GM23338 (cell line): ENCODE data around the gene RASGRF2. TPM values are rescaled to one million over a fixed set of nuclear protein-coding genes. Genes with fewer than 3 reads are reported as not detected.

Source experiments
- ATAC-seq: fragments of 200-7000 bp; cut with Tn5 transposase; 3 replicates; pipeline ENCODE4 v1.9.1; 2020
- DNase-seq: peaks from one replicate; pipeline ENCODE4 v3.0.0-alpha.2; 2015; ENCODE audit warnings: low spot score
- H2AFZ ChIP-seq: fragments of 200-600 bp; sonication (generic); 2 replicates; pipeline ENCODE4 v1.8.0; 2016; ENCODE audit warnings: antibody characterized with exemption, mild to moderate bottlenecking, moderate library complexity
- H3F3A ChIP-seq: fragments of 200-600 bp; sonication (generic); replicated peaks from 2 replicates; pipeline ENCODE4 v1.8.0; 2017; ENCODE audit warnings: antibody characterized with exemption, mixed run types, low read depth
- H3K27ac ChIP-seq: fragments of 200-600 bp; sonication (generic); 2 replicates; pipeline ENCODE4 v1.6.1; 2016; ENCODE audit warnings: low read depth
- H3K27me3 ChIP-seq: fragments of 200-600 bp; sonication (generic); 2 replicates; pipeline ENCODE4 v1.8.0; 2016; ENCODE audit warnings: mild to moderate bottlenecking, mixed run types, moderate library complexity; ENCODE audit not compliant: insufficient read depth
- H3K36me3 ChIP-seq: fragments of 200-600 bp; sonication (generic); 2 replicates; pipeline ENCODE4 v1.8.0; 2016; ENCODE audit warnings: mild to moderate bottlenecking; ENCODE audit not compliant: insufficient read depth
- H3K4me1 ChIP-seq: fragments of 200-600 bp; sonication (generic); 2 replicates; pipeline ENCODE4 v1.8.0; 2016; ENCODE audit warnings: mild to moderate bottlenecking, moderate library complexity; ENCODE audit not compliant: insufficient read depth
- H3K4me2 ChIP-seq: fragments of 200-600 bp; sonication (generic); 2 replicates; pipeline ENCODE4 v1.7.1; 2017; ENCODE audit warnings: mixed run types
- H3K4me3 ChIP-seq: fragments of 200-600 bp; sonication (generic); 2 replicates; pipeline ENCODE4 v1.6.1; 2016; ENCODE audit warnings: mixed run types
- H3K79me2 ChIP-seq: fragments of 200-600 bp; sonication (generic); replicated peaks from 2 replicates; pipeline ENCODE4 v1.8.0; 2017; ENCODE audit warnings: mild to moderate bottlenecking; ENCODE audit not compliant: insufficient read depth
- H3K9me2 ChIP-seq: fragments of 200-600 bp; sonication (generic); 2 replicates; pipeline ENCODE4 v1.8.0; 2017; ENCODE audit not compliant: insufficient read depth
- H4K20me1 ChIP-seq: fragments of 200-600 bp; sonication (generic); replicated peaks from 2 replicates; pipeline ENCODE4 v1.8.0; 2017; ENCODE audit warnings: mild to moderate bottlenecking; ENCODE audit not compliant: insufficient read depth
- H3K27ac Mint-ChIP-seq: 2 replicates; pipeline ENCODE4 v1.8.0; 2020; ENCODE audit warnings: inconsistent platforms, mild to moderate bottlenecking, moderate library complexity, mixed read lengths
- H3K27me3 Mint-ChIP-seq: 3 replicates; pipeline ENCODE4 v1.8.0; 2022; ENCODE audit warnings: low read depth, mild to moderate bottlenecking, moderate library complexity, mixed read lengths, inconsistent platforms; ENCODE audit not compliant: insufficient read depth, poor library complexity
- H3K36me3 Mint-ChIP-seq: 3 replicates; pipeline ENCODE4 v1.8.0; 2021; ENCODE audit warnings: low read depth, mild to moderate bottlenecking, inconsistent platforms, moderate library complexity, mixed read lengths
- H3K4me1 Mint-ChIP-seq: 3 replicates; pipeline ENCODE4 v1.8.0; 2020; ENCODE audit warnings: mild to moderate bottlenecking, inconsistent platforms, mixed read lengths
- H3K4me3 Mint-ChIP-seq: 3 replicates; pipeline ENCODE4 v1.8.0; 2021; ENCODE audit warnings: moderate library complexity, mild to moderate bottlenecking, inconsistent platforms, mixed read lengths
- H3K9me3 Mint-ChIP-seq: 3 replicates; pipeline ENCODE4 v1.8.0; 2020; ENCODE audit warnings: moderate library complexity, mild to moderate bottlenecking, inconsistent platforms, mixed read lengths
- CREB1 ChIP-seq: fragments of 250-450 bp; sonication (Bioruptor Pico); IDR thresholded peaks from 2 replicates; pipeline ENCODE4 v1.5.0; 2020; ENCODE audit warnings: low read depth, mild to moderate bottlenecking, moderate library complexity
- CTCF ChIP-seq, 2 experiments: fragments of 200-600 bp in 1 of 2; sonication (generic) in 1 of 2; conservative IDR thresholded peaks; 2 replicates each; pipeline versions ENCODE4 v1.5.1 to v1.6.1; 2016 to 2017; ENCODE audit warnings: antibody characterized with exemption in 2 of 2, low read depth in 2 of 2, mild to moderate bottlenecking in 2 of 2, moderate library complexity in 1 of 2
- ETS1 ChIP-seq: IDR thresholded peaks from 2 replicates; pipeline ENCODE4 v1.6.1; 2016; ENCODE audit warnings: antibody characterized with exemption
- EZH2 ChIP-seq: fragments of 200-600 bp; sonication (generic); IDR thresholded peaks from one replicate; pipeline ENCODE4 v1.8.0; 2017; ENCODE audit warnings: antibody characterized with exemption, mild to moderate bottlenecking, low read depth; ENCODE audit not compliant: unreplicated experiment
- EZH2phosphoT487 ChIP-seq: fragments of 200-600 bp; sonication (generic); IDR thresholded peaks from one replicate; pipeline ENCODE4 v1.8.1; 2018; ENCODE audit warnings: antibody characterized with exemption; ENCODE audit not compliant: unreplicated experiment
- JUNB ChIP-seq: IDR thresholded peaks from one replicate; pipeline ENCODE4 v1.6.1; 2016; ENCODE audit warnings: antibody characterized with exemption; ENCODE audit not compliant: unreplicated experiment
- NANOG ChIP-seq: IDR thresholded peaks from 2 replicates; pipeline ENCODE4 v1.6.1; 2016; ENCODE audit warnings: antibody characterized with exemption, borderline replicate concordance
- POLR2AphosphoS5 ChIP-seq: IDR thresholded peaks from 2 replicates; pipeline ENCODE4 v1.6.1; 2016; ENCODE audit warnings: antibody characterized with exemption, low read depth
- STAT1 ChIP-seq: IDR thresholded peaks from one replicate; pipeline ENCODE4 v1.6.1; 2016; ENCODE audit warnings: antibody characterized with exemption; ENCODE audit not compliant: unreplicated experiment
- ZNF114 ChIP-seq: fragments of 250-450 bp; sonication (Bioruptor Pico); IDR thresholded peaks from 2 replicates; pipeline ENCODE4 v1.5.0; 2020; ENCODE audit warnings: mild to moderate bottlenecking, moderate library complexity
- ZNF331 ChIP-seq: fragments of 250-450 bp; sonication (Bioruptor Pico); IDR thresholded peaks from 2 replicates; pipeline ENCODE4 v1.5.0; 2020; ENCODE audit warnings: low read depth, mild to moderate bottlenecking, moderate library complexity
- ZNF462 ChIP-seq: fragments of 250-450 bp; sonication (Bioruptor Pico); IDR thresholded peaks from 2 replicates; pipeline ENCODE4 v1.5.0; 2020; ENCODE audit warnings: mild to moderate bottlenecking, moderate library complexity
- polyA plus RNA-seq: library from polyadenylated mRNA; unstranded; fragments of >200 nt; fragmentation: Nextera tagmentation; extraction: Ambion mirVana; gene quantifications from 2 replicates; pipeline ENCODE4 v1.2.1, GENCODE V29; 2016
- total RNA-seq: library from RNA; depleted of rRNA; stranded (reverse); fragments of >200 nt; shearing (Covaris generic); gene quantifications from 2 replicates; pipeline ENCODE4 v1.2.3, GENCODE V29; 2014

RASGRF2 gene
- total and polyA plus RNA-seq, 2 experiments from 2014 or later, result 5.0 to 19.2 TPM

- no peaks in the 10 kb centered on the region for H3F3A ChIP-seq
- Mint-ChIP-seq H3K27ac (no peak overlapping the region), H3K4me1 (peaks cover 5% of the 10 kb centered on the region), H3K36me3 (no peaks in the 10 kb centered on the region), H3K27me3 (no peaks in the 10 kb centered on the region), H3K4me3 (no peak overlapping the region), H3K9me3 (no peaks in the 10 kb centered on the region)
- TF ChIP-seq POLR2AphosphoS5, result no peak
- DNase-seq (no peak), ATAC-seq (no peak)
- H3K27me3 ChIP-seq, result no peaks in the 10 kb centered on the region
- H3K4me3 ChIP-seq, result no peak overlapping the region
- no peak overlapping the region for H2AFZ ChIP-seq
- no peaks in the 10 kb centered on the region; the same call in 1 of the 2 replicates for H3K9me2 ChIP-seq
- no peak overlapping the region for H3K4me2 ChIP-seq
- no peaks in the 10 kb centered on the region for H3K36me3 ChIP-seq
- no peaks in the 10 kb centered on the region for H3K4me1 ChIP-seq
- H3K79me2 ChIP-seq, result peaks cover 2% of the 10 kb centered on the region; the same call in 1 of the 2 replicates
- H3K27ac ChIP-seq, result no peak overlapping the region
- H4K20me1 ChIP-seq, result no peaks in the 10 kb centered on the region
Observed at GRCh38 chr5:81044868-81045267, 84.7 kb downstream of the RASGRF2 start.

- Histone ChIP-seq H3K4me2 (no peak overlapping the region), H3K36me3 (no peaks in the 10 kb centered on the region), H3K79me2 (no peaks in the 10 kb centered on the region), H3K27me3 (no peaks in the 10 kb centered on the region), H3K4me1 (no peaks in the 10 kb centered on the region), H3K27ac (no peak overlapping the region), H2AFZ (no peak overlapping the region), H4K20me1 (no peaks in the 10 kb centered on the region), H3K4me3 (no peak overlapping the region), H3K9me2 (no peaks in the 10 kb centered on the region), H3F3A (no peaks in the 10 kb centered on the region)
- Mint-ChIP-seq H3K4me3 (no peak overlapping the region), H3K27me3 (no peaks in the 10 kb centered on the region), H3K9me3 (no peaks in the 10 kb centered on the region), H3K36me3 (no peaks in the 10 kb centered on the region), H3K4me1 (peaks cover 5% of the 10 kb centered on the region), H3K27ac (no peak overlapping the region)
- ATAC-seq, result no peak
- no peak for DNase-seq
- TF ChIP-seq EZH2 (no peak), CTCF (conservative IDR thresholded peaks at IDR 0.05; ENCODE audit: low read depth in 2 of 2) (no peak), ZNF114 (CRISPR knock-in tag) (no peak), CREB1 (no peak), NANOG (no peak), STAT1 (no peak), ZNF462 (CRISPR knock-in tag) (no peak), JUNB (no peak), EZH2phosphoT487 (no peak), ZNF331 (CRISPR knock-in tag) (no peak), ETS1 (no peak), POLR2AphosphoS5 (no peak)
Observed at GRCh38 chr5:81045389-81045807, 85.2 kb downstream of the RASGRF2 start.
